ENCODE measurements around the gene MMP12.

The MMP12 gene

GRCh38 chr11:102853956-102854355 is 20.8 kb downstream of the MMP12 start:
- TF ChIP-seq FOXA1 (IDR thresholded peaks at IDR 0.05) (no peak), L3MBTL2 (conservative IDR thresholded peaks at IDR 0.05) (no peak), ZNF384 (IDR thresholded peaks at IDR 0.05) (no peak), FOXM1 (IDR thresholded peaks at IDR 0.05; ENCODE audit: borderline replicate concordance) (no peak), PKNOX1 (IDR thresholded peaks at IDR 0.05) (no peak), NFRKB (IDR thresholded peaks at IDR 0.05) (no peak), ARNT (IDR thresholded peaks at IDR 0.05) (no peak), BHLHE40 (IDR thresholded peaks at IDR 0.05; ENCODE audit: borderline replicate concordance) (no peak), ELF4 (IDR thresholded peaks at IDR 0.05) (no peak), CTBP1 (IDR thresholded peaks at IDR 0.05; ENCODE audit: borderline replicate concordance) (no peak), SUZ12 (IDR thresholded peaks at IDR 0.05) (no peak), FOXK2 (IDR thresholded peaks at IDR 0.05) (no peak), LEF1 (IDR thresholded peaks at IDR 0.05; ENCODE audit: borderline replicate concordance) (no peak), SP1 (IDR thresholded peaks at IDR 0.05) (no peak), TARDBP (IDR thresholded peaks at IDR 0.05) (no peak)
- DNase-seq (ENCODE audit: extremely low spot score), result no peak
- ChIA-PET CTCF (no interaction called here), POLR2A (no interaction called here)

- TF ChIP-seq SP1 (IDR thresholded peaks at IDR 0.05), result no peak
- no peak for TF ChIP-seq L3MBTL2 (conservative IDR thresholded peaks at IDR 0.05)
- no peak for TF ChIP-seq PKNOX1 (IDR thresholded peaks at IDR 0.05)
- TF ChIP-seq TARDBP (IDR thresholded peaks at IDR 0.05), result no peak
- TF ChIP-seq ZNF384 (IDR thresholded peaks at IDR 0.05), result no peak
- TF ChIP-seq ARNT (IDR thresholded peaks at IDR 0.05), result no peak
- no peak for TF ChIP-seq SUZ12 (IDR thresholded peaks at IDR 0.05)
- no peak for TF ChIP-seq NFRKB (IDR thresholded peaks at IDR 0.05)
- no peak for TF ChIP-seq FOXK2 (IDR thresholded peaks at IDR 0.05)
- no peak for TF ChIP-seq LEF1 (IDR thresholded peaks at IDR 0.05; ENCODE audit: borderline replicate concordance)
- ChIA-PET CTCF (no interaction called here), POLR2A (no interaction called here)
- no peak for DNase-seq (ENCODE audit: extremely low spot score)
Observed at GRCh38 chr11:102853055-102853454, 21.7 kb downstream of the MMP12 start.

- ChIA-PET POLR2A (no interaction called here), CTCF (interaction anchor here (0.6 kb wide), 1 partner anchor 41 kb away, joined by 3 read pairs; no protein-coding TSS in a partner anchor)
- DNase-seq (ENCODE audit: extremely low spot score), result no peak
- no peak for TF ChIP-seq HDGF (IDR thresholded peaks at IDR 0.05; ENCODE audit: borderline replicate concordance)
Observed at GRCh38 chr11:102850973-102851745, 23.6 kb downstream of the MMP12 start.

GRCh38 chr11:102849311-102849710 is 25.5 kb downstream of the MMP12 start:
- DNase-seq (ENCODE audit: extremely low spot score), result no peak
- TF ChIP-seq SP1 (IDR thresholded peaks at IDR 0.05) (no peak), ELF4 (IDR thresholded peaks at IDR 0.05) (no peak), TARDBP (IDR thresholded peaks at IDR 0.05) (no peak), ZNF384 (IDR thresholded peaks at IDR 0.05) (no peak), FOXK2 (IDR thresholded peaks at IDR 0.05) (no peak), PKNOX1 (IDR thresholded peaks at IDR 0.05) (no peak), NFRKB (IDR thresholded peaks at IDR 0.05) (no peak), HDGF (IDR thresholded peaks at IDR 0.05; ENCODE audit: borderline replicate concordance) (no peak), L3MBTL2 (conservative IDR thresholded peaks at IDR 0.05) (no peak), LEF1 (IDR thresholded peaks at IDR 0.05; ENCODE audit: borderline replicate concordance) (no peak), ARNT (IDR thresholded peaks at IDR 0.05) (no peak), FOXM1 (IDR thresholded peaks at IDR 0.05; ENCODE audit: borderline replicate concordance) (no peak), FOXA1 (IDR thresholded peaks at IDR 0.05) (no peak), BHLHE40 (IDR thresholded peaks at IDR 0.05; ENCODE audit: borderline replicate concordance) (no peak), SUZ12 (IDR thresholded peaks at IDR 0.05) (no peak), CTBP1 (IDR thresholded peaks at IDR 0.05; ENCODE audit: borderline replicate concordance) (no peak)
- ChIA-PET CTCF (no interaction called here), POLR2A (no interaction called here)

GRCh38 chr11:102846292-102846691 is 28.5 kb downstream of the MMP12 start:
- ChIA-PET POLR2A (no interaction called here), CTCF (interaction anchor here (0.9 kb wide), 1 partner anchor 68 kb away, joined by 5 read pairs; no protein-coding TSS in a partner anchor)
- DNase-seq (ENCODE audit: extremely low spot score), result no peak
- no peak for TF ChIP-seq ELF4 (IDR thresholded peaks at IDR 0.05)

GRCh38 chr11:102843489-102843888 is 31.3 kb downstream of the MMP12 start, which contains the start of gene MMP3:
Gene MMP3 (minus strand): TSS chr11:102843609. CDS start chr11:102843546, 63 bp downstream.
- CTCF ChIA-PET, result no interaction called here
- TF ChIP-seq SP1 (IDR thresholded peaks at IDR 0.05) (no peak), LEF1 (IDR thresholded peaks at IDR 0.05; ENCODE audit: borderline replicate concordance) (no peak), SUZ12 (IDR thresholded peaks at IDR 0.05) (no peak), PKNOX1 (IDR thresholded peaks at IDR 0.05) (no peak), ZNF384 (IDR thresholded peaks at IDR 0.05) (no peak), ELF4 (IDR thresholded peaks at IDR 0.05) (no peak), CTBP1 (IDR thresholded peaks at IDR 0.05; ENCODE audit: borderline replicate concordance) (no peak), FOXA1 (IDR thresholded peaks at IDR 0.05) (no peak), NFRKB (IDR thresholded peaks at IDR 0.05) (no peak), FOXM1 (IDR thresholded peaks at IDR 0.05; ENCODE audit: borderline replicate concordance) (no peak), HDGF (IDR thresholded peaks at IDR 0.05; ENCODE audit: borderline replicate concordance) (no peak), FOXK2 (IDR thresholded peaks at IDR 0.05) (no peak), ARNT (IDR thresholded peaks at IDR 0.05) (no peak), TARDBP (IDR thresholded peaks at IDR 0.05) (no peak), L3MBTL2 (conservative IDR thresholded peaks at IDR 0.05) (no peak)
- POLR2A ChIA-PET, result no interaction called here
- DNase-seq (ENCODE audit: extremely low spot score), result no peak
